Endodermal cell (in vitro differentiated cells): ENCODE data around the gene SAG. TPM values are rescaled to one million over a fixed set of nuclear protein-coding genes. Genes with fewer than 3 reads are reported as not detected.

ENCODE experiments used
- DNase-seq: peaks from one replicate; pipeline ENCODE4 v3.0.0-alpha.2; 2017
- H3K27ac ChIP-seq: 2 replicates; pipeline ENCODE4 v1.5.1; 2013; ENCODE audit warnings: mild to moderate bottlenecking, low read depth, low read length, moderate library complexity
- H3K27me3 ChIP-seq: 2 replicates; pipeline ENCODE4 v1.6.1; 2013; ENCODE audit warnings: mild to moderate bottlenecking, low read length, moderate library complexity; ENCODE audit not compliant: insufficient read depth, control insufficient read depth, poor library complexity, severe bottlenecking
- H3K36me3 ChIP-seq: 2 replicates; pipeline ENCODE4 v1.7.0; 2013; ENCODE audit warnings: mild to moderate bottlenecking, low read length, moderate library complexity; ENCODE audit not compliant: control insufficient read depth, insufficient read depth
- H3K4me1 ChIP-seq: one replicate; pipeline ENCODE4 v1.7.0; 2013; ENCODE audit warnings: low read length; ENCODE audit not compliant: control insufficient read depth, insufficient read depth
- H3K4me3 ChIP-seq: 2 replicates; pipeline ENCODE4 v1.5.1; 2013; ENCODE audit warnings: mild to moderate bottlenecking, low read length, moderate library complexity
- H3K9ac ChIP-seq: 2 replicates; pipeline ENCODE4 v1.6.1; 2013; ENCODE audit warnings: mild to moderate bottlenecking, low read length, moderate library complexity; ENCODE audit not compliant: poor library complexity, severe bottlenecking; ENCODE audit errors: extremely low read depth
- H3K9me3 ChIP-seq: 2 replicates; pipeline ENCODE4 v1.6.1; 2013; ENCODE audit warnings: mild to moderate bottlenecking, low read length, moderate library complexity; ENCODE audit not compliant: control insufficient read depth
- H3K27ac Mint-ChIP-seq: 2 replicates; pipeline ENCODE4 v1.8.0; 2020; ENCODE audit warnings: mixed read lengths
- H3K27me3 Mint-ChIP-seq: 2 replicates; pipeline ENCODE4 v1.8.0; 2021; ENCODE audit warnings: mild to moderate bottlenecking, mixed read lengths; ENCODE audit not compliant: insufficient read depth
- H3K36me3 Mint-ChIP-seq: 2 replicates; pipeline ENCODE4 v1.8.0; 2020; ENCODE audit warnings: low read depth, mixed read lengths
- H3K4me1 Mint-ChIP-seq: 2 replicates; pipeline ENCODE4 v1.8.0; 2020; ENCODE audit warnings: mixed read lengths
- H3K4me3 Mint-ChIP-seq: 2 replicates; pipeline ENCODE4 v1.8.0; 2020; ENCODE audit warnings: mild to moderate bottlenecking, moderate library complexity, mixed read lengths
- H3K9me3 Mint-ChIP-seq: 2 replicates; pipeline ENCODE4 v1.8.0; 2020; ENCODE audit warnings: mild to moderate bottlenecking, mixed read lengths
- CTCF ChIP-seq: fragments of 200-600 bp; sonication (generic); conservative IDR thresholded peaks from 2 replicates; pipeline ENCODE4 v1.5.0; 2021; ENCODE audit warnings: antibody characterized with exemption, mild to moderate bottlenecking
- WGBS, 2 experiments: methylation state at CpG; one replicate each; pipeline versions ENCODE4 v1.1.5 to v1.1.7; 2013; ENCODE audit warnings: missing lambda C conversion rate in 2 of 2, mixed read lengths in 1 of 2; ENCODE audit not compliant: insufficient coverage in 1 of 2, insufficient read length in 1 of 2; 5-methylcytosine and 5-hydroxymethylcytosine counted together
- total RNA-seq, 2 donors: library from RNA; stranded (reverse); fragmentation: NEBNext Ultra II Directional in 1 of 2; extraction: Animal tissue kit (Norgen Biotek cat#: 25700) in 1 of 2; gene quantifications; 2 replicates in 1 of 2; 3 replicates in 1 of 2; pipeline ENCODE4 v1.2.1, GENCODE V29; 2021

The SAG gene
- total RNA-seq, 2 donors from 2014 or later = not detected

- H3K36me3 Mint-ChIP-seq = peaks cover 3% of the 10 kb centered on the region
- Histone ChIP-seq H3K9ac (no peak overlapping the region), H3K36me3 (no peaks in the 10 kb centered on the region), H3K4me1 (no peaks in the 10 kb centered on the region), H3K27ac (no peak overlapping the region), H3K9me3 (peaks cover 6% of the 10 kb centered on the region), H3K4me3 (peak overlapping the region; percentile 82), H3K27me3 (peaks cover 60% of the 10 kb centered on the region)
- peaks cover 36% of the 10 kb centered on the region for H3K4me1 Mint-ChIP-seq
- 67 to 78% methylated on average over 13 to 22 of the region's 22 CpGs for WGBS, 2 experiments
- H3K27ac Mint-ChIP-seq = peak overlapping the region; percentile 94
- no peak for DNase-seq
- peaks cover 8% of the 10 kb centered on the region for H3K9me3 Mint-ChIP-seq
- H3K4me3 Mint-ChIP-seq = peak overlapping the region; percentile 77
- no peak for TF ChIP-seq CTCF
- peaks cover 71% of the 10 kb centered on the region for H3K27me3 Mint-ChIP-seq
Observed at GRCh38 chr2:233353101-233353768, 45.6 kb downstream of the SAG start.

GRCh38 chr2:233353769-233354499 is 46.3 kb downstream of the SAG start, which contains the start of gene DGKD:
DGKD (plus strand) TSS chr2:233354494; CDS start chr2:233354519, 25 bp downstream.
- Mint-ChIP-seq H3K27me3 (peaks cover 64% of the 10 kb centered on the region), H3K36me3 (peaks cover 6% of the 10 kb centered on the region), H3K9me3 (peaks cover 8% of the 10 kb centered on the region), H3K27ac (peak within 1 kb of the TSS; percentile 94), H3K4me3 (peak within 1 kb of the TSS; percentile 77), H3K4me1 (peaks cover 35% of the 10 kb centered on the region)
- Histone ChIP-seq H3K4me1 (no peaks in the 10 kb centered on the region), H3K36me3 (no peaks in the 10 kb centered on the region), H3K9ac (peak within 1 kb of the TSS; percentile 41), H3K27ac (peak within 1 kb of the TSS; percentile 33), H3K9me3 (peaks cover 6% of the 10 kb centered on the region), H3K4me3 (peak within 1 kb of the TSS; percentile 87), H3K27me3 (peaks cover 53% of the 10 kb centered on the region)
- peak; percentile 53 for TF ChIP-seq CTCF
- WGBS, 2 experiments = 2 to 19% methylated on average over 14 to 56 of the region's 56 CpGs
- DNase-seq = peak; percentile 86

GRCh38 chr2:233354500-233354924 is 46.9 kb downstream of the SAG start:
- no peak overlapping the region for H3K27ac ChIP-seq
- DNase-seq = no peak
- peak overlapping the region; percentile 87 for H3K4me3 ChIP-seq
- H3K36me3 Mint-ChIP-seq = peaks cover 6% of the 10 kb centered on the region
- peaks cover 29% of the 10 kb centered on the region for H3K4me1 Mint-ChIP-seq
- H3K9me3 ChIP-seq = peaks cover 6% of the 10 kb centered on the region
- 0% methylated on average over 8 to 77 of the region's 77 CpGs for WGBS, 2 experiments
- H3K36me3 ChIP-seq = no peaks in the 10 kb centered on the region
- no peaks in the 10 kb centered on the region for H3K4me1 ChIP-seq
- H3K27me3 ChIP-seq = peaks cover 47% of the 10 kb centered on the region
- H3K27me3 Mint-ChIP-seq = peaks cover 58% of the 10 kb centered on the region
- H3K9me3 Mint-ChIP-seq = peaks cover 8% of the 10 kb centered on the region
- TF ChIP-seq CTCF = no peak
- H3K27ac Mint-ChIP-seq = no peak overlapping the region
- H3K4me3 Mint-ChIP-seq = peak overlapping the region; percentile 77
- no peak overlapping the region for H3K9ac ChIP-seq
